ENCODE results near the gene MTOR. TPM values are rescaled to one million over a fixed set of nuclear protein-coding genes. Genes with fewer than 3 reads are reported as not detected.
"Not testable (repeated sequence)": the region's sequence is repeated elsewhere in the genome, so short reads cannot be mapped to it uniquely, and the experiment has no call there.

The MTOR gene
- total and polyA plus RNA-seq, 2 of the 8 experiments (the other 6 are each of a cell fraction or from before 2014, with no cell fraction given), result 44.2 to 76.8 TPM

- no peak for TF ChIP-seq NANOG (IDR thresholded peaks at IDR 0.05; ENCODE audit: insufficient read depth, low read depth, low read length, poor library complexity, severe bottlenecking)
Observed at GRCh38 chr1:11101347-11101746, 161.0 kb downstream of the MTOR start (continued).

- not testable (repeated sequence) for H3K79me1 ChIP-seq (ENCODE audit: low read depth, low read length); FAIRE-seq; H3K18ac ChIP-seq (ENCODE audit: extremely low read depth, low read length); H4K8ac ChIP-seq (ENCODE audit: extremely low read depth, insufficient read depth, low read length); H2BK12ac ChIP-seq (ENCODE audit: low read depth, low read length); H4K20me1 ChIP-seq (replicated peaks in 1 of 2; ENCODE audit: control insufficient read depth in 1 of 2, insufficient read depth in 2 of 2, low read length in 2 of 2); H3K4me1 ChIP-seq (replicated peaks in 1 of 4; ENCODE audit: control insufficient read depth in 3 of 4, insufficient read depth in 4 of 4, low read length in 3 of 4); DNase-seq (ENCODE audit: low read depth in 1 of 2, low spot score in 2 of 2); H4K91ac ChIP-seq (replicated peaks; ENCODE audit: insufficient read length, low read length); H3K4me3 ChIP-seq (ENCODE audit: extremely low read depth in 1 of 4, insufficient read depth in 2 of 4, low read depth in 3 of 4, low read length in 4 of 4); H2AK5ac ChIP-seq (ENCODE audit: low read depth, low read length); H3K9ac ChIP-seq (replicated peaks in 1 of 4; ENCODE audit: extremely low read depth in 1 of 4, low read depth in 3 of 4, low read length in 3 of 4); H2BK120ac ChIP-seq (replicated peaks; ENCODE audit: low read depth, low read length); H3K27me3 ChIP-seq (replicated peaks in 1 of 4; ENCODE audit: control insufficient read depth in 3 of 4, extremely low read depth in 1 of 4, insufficient read depth in 3 of 4, low read length in 3 of 4); H3K4ac ChIP-seq (replicated peaks; ENCODE audit: insufficient read length, low read depth, low read length); H2BK20ac ChIP-seq (ENCODE audit: low read length); H3K4me2 ChIP-seq (ENCODE audit: insufficient read depth in 1 of 2, low read depth in 2 of 2, low read length in 2 of 2); H2BK15ac ChIP-seq (ENCODE audit: low read length); H3K23ac ChIP-seq (ENCODE audit: insufficient read length); H2BK5ac ChIP-seq (ENCODE audit: low read depth, low read length); H2AFZ ChIP-seq (ENCODE audit: low read length); H3K56ac ChIP-seq (replicated peaks; ENCODE audit: insufficient read length, low read depth, low read length); H3K14ac ChIP-seq (ENCODE audit: insufficient read length); H3K27ac ChIP-seq (ENCODE audit: low read depth, low read length); H3K9me3 ChIP-seq (ENCODE audit: insufficient read depth in 2 of 2, low read depth in 1 of 2, low read length in 1 of 2); H4K5ac ChIP-seq (ENCODE audit: insufficient read length, low read depth, low read length); H3K23me2 ChIP-seq (ENCODE audit: low read depth, low read length)
- peaks cover 5 to 17% of the 10 kb centered on the region in 2 experiments for H3K79me2 ChIP-seq (ENCODE audit: control insufficient read depth in 1 of 2, insufficient read depth in 2 of 2, low read length in 2 of 2)
- ChIA-PET POLR2A (ENCODE audit: partially characterized antibody) (interaction anchor here (1.3 kb wide), 1 partner anchor 40 kb away, joined by 7 read pairs; the partner anchor contains the start of gene SRM), CTCF (ENCODE audit: partially characterized antibody) (interaction anchor here (0.6 kb wide), 1 partner anchor 67 kb away, joined by 3 read pairs; no protein-coding TSS in a partner anchor)
- peaks cover 0 to 20% (median 6%) of the 10 kb centered on the region in 4 experiments; a peak in 5 of 8 replicates for H3K36me3 ChIP-seq (ENCODE audit: control insufficient read depth in 2 of 4, insufficient read depth in 4 of 4, low read length in 3 of 4)
- WGBS, 2 experiments (ENCODE audit: extremely low coverage in 1 of 2, insufficient coverage in 1 of 2, insufficient read length in 1 of 2, insufficient replicate concordance in 2 of 2, low coverage in 1 of 2, low lambda C conversion rate in 2 of 2, missing lambda C conversion rate in 1 of 2), result 95% methylated on average over 17 of the region's 17 CpGs; no CpG with 5 or more reads in 1 of the 2 experiments
Observed at GRCh38 chr1:11100806-11101205, 161.5 kb downstream of the MTOR start.

Data from H1 (cell line).